HUES48 (cell line): Measurements from ENCODE around the gene RXRA.

Experiments used
- H3K27ac ChIP-seq: one replicate; pipeline ENCODE4 v1.7.0; 2013; ENCODE audit warnings: low read depth, low read length, inconsistent platforms
- H3K27me3 ChIP-seq: 2 replicates; pipeline ENCODE4 v1.6.1; 2013; ENCODE audit warnings: mild to moderate bottlenecking, low read length; ENCODE audit not compliant: control insufficient read depth, insufficient read depth
- H3K36me3 ChIP-seq: 2 replicates; pipeline ENCODE4 v1.6.1; 2013; ENCODE audit warnings: low read length; ENCODE audit not compliant: control insufficient read depth, insufficient read depth
- H3K4me1 ChIP-seq: 2 replicates; pipeline ENCODE4 v1.6.1; 2013; ENCODE audit warnings: mild to moderate bottlenecking, low read length; ENCODE audit not compliant: control insufficient read depth, insufficient read depth
- H3K4me3 ChIP-seq: 2 replicates; pipeline ENCODE4 v1.5.1; 2013; ENCODE audit warnings: mild to moderate bottlenecking, low read depth, low read length
- H3K9ac ChIP-seq: 2 replicates; pipeline ENCODE4 v1.6.1; 2013; ENCODE audit warnings: mild to moderate bottlenecking, low read depth, low read length, moderate library complexity
- H3K9me3 ChIP-seq: 2 replicates; pipeline ENCODE4 v1.6.1; 2013; ENCODE audit warnings: low read length; ENCODE audit not compliant: control insufficient read depth, insufficient read depth

RXRA gene

GRCh38 chr9:134418354-134418753, 92.1 kb downstream of the RXRA start:
- H3K36me3 ChIP-seq = peaks cover 13% of the 10 kb centered on the region
- no peak overlapping the region for H3K27ac ChIP-seq
- H3K9ac ChIP-seq = no peak overlapping the region
- no peaks in the 10 kb centered on the region for H3K4me1 ChIP-seq
- no peaks in the 10 kb centered on the region for H3K27me3 ChIP-seq
- no peak overlapping the region for H3K4me3 ChIP-seq
- H3K9me3 ChIP-seq = no peaks in the 10 kb centered on the region

- Histone ChIP-seq H3K4me1 (no peaks in the 10 kb centered on the region), H3K9ac (no peak overlapping the region), H3K4me3 (no peak overlapping the region), H3K36me3 (peaks cover 13% of the 10 kb centered on the region), H3K27me3 (no peaks in the 10 kb centered on the region), H3K27ac (no peak overlapping the region), H3K9me3 (no peaks in the 10 kb centered on the region)
Observed at GRCh38 chr9:134419000-134419683, 92.9 kb downstream of the RXRA start.

GRCh38 chr9:134419684-134420076, 93.4 kb downstream of the RXRA start:
- no peaks in the 10 kb centered on the region for H3K27me3 ChIP-seq
- H3K4me3 ChIP-seq = no peak overlapping the region
- H3K9me3 ChIP-seq = no peaks in the 10 kb centered on the region
- H3K36me3 ChIP-seq = peaks cover 13% of the 10 kb centered on the region
- H3K27ac ChIP-seq = no peak overlapping the region
- H3K9ac ChIP-seq = no peak overlapping the region
- H3K4me1 ChIP-seq = no peaks in the 10 kb centered on the region

- Histone ChIP-seq H3K4me3 (no peak overlapping the region), H3K4me1 (no peaks in the 10 kb centered on the region), H3K27me3 (no peaks in the 10 kb centered on the region), H3K27ac (no peak overlapping the region), H3K36me3 (peaks cover 13% of the 10 kb centered on the region), H3K9me3 (no peaks in the 10 kb centered on the region), H3K9ac (no peak overlapping the region)
Observed at GRCh38 chr9:134420281-134420845, 94.1 kb downstream of the RXRA start.

GRCh38 chr9:134420974-134421432, 94.7 kb downstream of the RXRA start:
- no peak overlapping the region for H3K27ac ChIP-seq
- H3K9ac ChIP-seq = no peak overlapping the region
- H3K36me3 ChIP-seq = peaks cover 13% of the 10 kb centered on the region
- no peak overlapping the region for H3K4me3 ChIP-seq
- H3K27me3 ChIP-seq = no peaks in the 10 kb centered on the region
- H3K9me3 ChIP-seq = no peaks in the 10 kb centered on the region
- H3K4me1 ChIP-seq = no peaks in the 10 kb centered on the region

GRCh38 chr9:134421888-134422287, 95.6 kb downstream of the RXRA start:
- Histone ChIP-seq H3K4me3 (no peak overlapping the region), H3K4me1 (no peaks in the 10 kb centered on the region), H3K27ac (no peak overlapping the region), H3K9ac (no peak overlapping the region), H3K9me3 (no peaks in the 10 kb centered on the region), H3K36me3 (peaks cover 13% of the 10 kb centered on the region), H3K27me3 (no peaks in the 10 kb centered on the region)

- H3K9ac ChIP-seq = no peak overlapping the region
- H3K27me3 ChIP-seq = no peaks in the 10 kb centered on the region
- H3K4me3 ChIP-seq = no peak overlapping the region
- peaks cover 10% of the 10 kb centered on the region; the same call in 1 of the 2 replicates for H3K36me3 ChIP-seq
- no peak overlapping the region for H3K27ac ChIP-seq
- H3K4me1 ChIP-seq = no peaks in the 10 kb centered on the region
- H3K9me3 ChIP-seq = no peaks in the 10 kb centered on the region
Observed at GRCh38 chr9:134422301-134423090, 96.2 kb downstream of the RXRA start.

GRCh38 chr9:134423166-134423565, 96.9 kb downstream of the RXRA start:
- no peaks in the 10 kb centered on the region for H3K27me3 ChIP-seq
- H3K36me3 ChIP-seq = peaks cover 10% of the 10 kb centered on the region; the same call in 1 of the 2 replicates
- H3K9ac ChIP-seq = no peak overlapping the region
- no peaks in the 10 kb centered on the region for H3K4me1 ChIP-seq
- H3K9me3 ChIP-seq = no peaks in the 10 kb centered on the region
- H3K4me3 ChIP-seq = no peak overlapping the region
- H3K27ac ChIP-seq = no peak overlapping the region

GRCh38 chr9:134423749-134424148, 97.5 kb downstream of the RXRA start:
- H3K36me3 ChIP-seq = peaks cover 10% of the 10 kb centered on the region; the same call in 1 of the 2 replicates
- no peak overlapping the region for H3K27ac ChIP-seq
- no peaks in the 10 kb centered on the region for H3K27me3 ChIP-seq
- no peak overlapping the region for H3K9ac ChIP-seq
- no peaks in the 10 kb centered on the region for H3K9me3 ChIP-seq
- H3K4me3 ChIP-seq = no peak overlapping the region
- H3K4me1 ChIP-seq = no peaks in the 10 kb centered on the region

- Histone ChIP-seq H3K27me3 (no peaks in the 10 kb centered on the region), H3K9ac (no peak overlapping the region), H3K9me3 (no peaks in the 10 kb centered on the region), H3K36me3 (peaks cover 10% of the 10 kb centered on the region; the same call in 1 of the 2 replicates), H3K4me3 (no peak overlapping the region), H3K27ac (no peak overlapping the region), H3K4me1 (no peaks in the 10 kb centered on the region)
Observed at GRCh38 chr9:134424818-134425217, 98.6 kb downstream of the RXRA start.

- no peak overlapping the region for H3K4me3 ChIP-seq
- H3K27ac ChIP-seq = no peak overlapping the region
- H3K27me3 ChIP-seq = no peaks in the 10 kb centered on the region
- H3K36me3 ChIP-seq = peaks cover 10% of the 10 kb centered on the region; the same call in 1 of the 2 replicates
- H3K9ac ChIP-seq = no peak overlapping the region
- no peaks in the 10 kb centered on the region for H3K9me3 ChIP-seq
- no peaks in the 10 kb centered on the region for H3K4me1 ChIP-seq
Observed at GRCh38 chr9:134425401-134425800, 99.1 kb downstream of the RXRA start.
